Measurements from ENCODE around the gene SDHB. TPM values are rescaled to one million over a fixed set of nuclear protein-coding genes. Genes with fewer than 3 reads are reported as not detected.

Gene SDHB
- total RNA-seq, 2 donors from 2014 or later: 82.9 to 137 TPM

- H3K4me3 Mint-ChIP-seq: no peak overlapping the region
- peaks cover 65% of the 10 kb centered on the region for H3K36me3 Mint-ChIP-seq (ENCODE audit: low read depth)
- no peaks in the 10 kb centered on the region for H3K27me3 Mint-ChIP-seq
- no peak for ATAC-seq (replicated peaks)
- no peak overlapping the region for H3K27ac Mint-ChIP-seq
- H3K9me3 Mint-ChIP-seq: no peaks in the 10 kb centered on the region
- H3K4me1 Mint-ChIP-seq: peaks cover 5% of the 10 kb centered on the region
Measured at GRCh38 chr1:17045634-17046333, 8.0 kb downstream of the SDHB start.

DNA sequence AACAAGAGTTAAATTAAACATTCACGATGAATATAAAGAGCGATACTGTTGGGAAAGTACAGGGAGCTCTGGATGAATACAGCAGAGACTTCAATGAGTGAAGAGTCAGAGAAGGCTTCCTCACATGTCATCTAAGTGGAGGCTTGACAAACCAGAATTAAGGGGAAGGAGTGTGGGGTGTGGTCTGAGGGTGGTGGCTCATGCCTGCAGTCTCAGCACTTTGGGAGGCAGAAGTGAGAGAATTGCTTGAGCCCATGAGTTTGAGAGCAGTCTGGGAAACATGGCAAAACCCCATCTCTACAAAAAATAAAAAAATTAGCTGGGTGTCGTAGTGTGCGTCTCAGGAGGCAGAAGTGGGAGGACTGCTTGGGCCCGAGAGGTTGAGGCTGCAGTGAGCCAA lies 8.7 kb downstream of the SDHB start:
- Mint-ChIP-seq H3K4me3 (no peak overlapping the region), H3K4me1 (peaks cover 5% of the 10 kb centered on the region), H3K27me3 (no peaks in the 10 kb centered on the region), H3K36me3 (ENCODE audit: low read depth) (peaks cover 65% of the 10 kb centered on the region), H3K27ac (no peak overlapping the region), H3K9me3 (no peaks in the 10 kb centered on the region)
- ATAC-seq (replicated peaks): no peak

DNA sequence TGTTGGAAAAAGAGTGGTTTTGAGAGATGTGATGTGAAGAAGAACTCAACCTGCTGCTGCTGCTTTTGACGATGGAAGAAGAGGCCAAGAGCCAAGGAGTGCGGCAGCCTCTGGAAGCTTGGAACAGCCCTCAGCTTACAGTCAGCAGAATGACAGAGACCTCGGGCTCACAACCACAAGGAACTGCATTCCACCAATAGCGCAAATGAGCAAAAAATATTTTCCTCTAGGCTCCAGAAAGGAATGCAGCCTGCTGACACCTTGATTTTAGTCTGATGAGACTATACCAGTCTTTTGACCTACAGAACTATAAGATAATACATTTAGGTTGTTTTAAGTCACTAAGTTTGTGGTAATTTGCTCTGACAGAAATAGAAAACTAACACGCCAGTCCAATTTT lies 10.2 kb downstream of the SDHB start:
- H3K4me3 Mint-ChIP-seq: no peak overlapping the region
- peaks cover 74% of the 10 kb centered on the region for H3K36me3 Mint-ChIP-seq (ENCODE audit: low read depth)
- H3K27me3 Mint-ChIP-seq: no peaks in the 10 kb centered on the region
- H3K4me1 Mint-ChIP-seq: peaks cover 5% of the 10 kb centered on the region
- no peak for ATAC-seq (replicated peaks)
- H3K27ac Mint-ChIP-seq: no peak overlapping the region
- H3K9me3 Mint-ChIP-seq: no peaks in the 10 kb centered on the region

GRCh38 chr1:17040135-17040534 lies 13.7 kb downstream of the SDHB start:
- no peak for ATAC-seq (replicated peaks)
- Mint-ChIP-seq H3K36me3 (ENCODE audit: low read depth) (peaks cover 92% of the 10 kb centered on the region), H3K4me3 (no peak overlapping the region), H3K4me1 (peaks cover 5% of the 10 kb centered on the region), H3K27me3 (no peaks in the 10 kb centered on the region), H3K27ac (no peak overlapping the region), H3K9me3 (no peaks in the 10 kb centered on the region)

- Mint-ChIP-seq H3K36me3 (ENCODE audit: low read depth) (peaks cover 92% of the 10 kb centered on the region), H3K4me3 (no peak overlapping the region), H3K4me1 (peaks cover 5% of the 10 kb centered on the region), H3K27me3 (no peaks in the 10 kb centered on the region), H3K27ac (no peak overlapping the region), H3K9me3 (no peaks in the 10 kb centered on the region)
- ATAC-seq (replicated peaks): no peak
Measured at GRCh38 chr1:17039522-17039921, 14.3 kb downstream of the SDHB start.

DNA sequence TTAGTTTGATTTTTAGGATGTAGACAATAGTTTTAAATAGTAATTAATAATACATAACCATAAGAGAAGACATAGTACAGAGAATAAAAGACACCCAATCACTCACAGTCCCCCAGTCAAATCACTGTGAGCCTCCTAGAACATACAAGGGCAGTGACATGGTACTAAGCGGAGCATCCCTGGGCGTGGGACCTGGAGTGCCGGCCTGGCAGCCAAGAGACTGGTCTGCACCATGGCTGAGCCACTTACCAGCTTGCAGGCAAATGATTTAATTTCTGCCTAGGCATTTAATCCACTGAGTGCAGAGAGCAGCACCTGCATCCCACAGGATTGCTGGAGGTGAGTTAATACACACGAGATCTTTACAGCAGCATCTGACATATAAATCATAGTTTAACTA lies 20.4 kb downstream of the SDHB start:
- no peaks in the 10 kb centered on the region for H3K9me3 Mint-ChIP-seq
- H3K27me3 Mint-ChIP-seq: no peaks in the 10 kb centered on the region
- peaks cover 4% of the 10 kb centered on the region for H3K4me1 Mint-ChIP-seq
- H3K4me3 Mint-ChIP-seq: no peak overlapping the region
- ATAC-seq (replicated peaks): no peak
- H3K27ac Mint-ChIP-seq: no peak overlapping the region
- H3K36me3 Mint-ChIP-seq (ENCODE audit: low read depth): peaks cover 89% of the 10 kb centered on the region

- H3K4me1 Mint-ChIP-seq: no peaks in the 10 kb centered on the region
- no peaks in the 10 kb centered on the region for H3K27me3 Mint-ChIP-seq
- H3K9me3 Mint-ChIP-seq: no peaks in the 10 kb centered on the region
- H3K27ac Mint-ChIP-seq: no peak overlapping the region
- H3K36me3 Mint-ChIP-seq (ENCODE audit: low read depth): peaks cover 89% of the 10 kb centered on the region
- H3K4me3 Mint-ChIP-seq: no peak overlapping the region
- ATAC-seq (replicated peaks): no peak
Measured at GRCh38 chr1:17032741-17033140, 21.1 kb downstream of the SDHB start.

DNA sequence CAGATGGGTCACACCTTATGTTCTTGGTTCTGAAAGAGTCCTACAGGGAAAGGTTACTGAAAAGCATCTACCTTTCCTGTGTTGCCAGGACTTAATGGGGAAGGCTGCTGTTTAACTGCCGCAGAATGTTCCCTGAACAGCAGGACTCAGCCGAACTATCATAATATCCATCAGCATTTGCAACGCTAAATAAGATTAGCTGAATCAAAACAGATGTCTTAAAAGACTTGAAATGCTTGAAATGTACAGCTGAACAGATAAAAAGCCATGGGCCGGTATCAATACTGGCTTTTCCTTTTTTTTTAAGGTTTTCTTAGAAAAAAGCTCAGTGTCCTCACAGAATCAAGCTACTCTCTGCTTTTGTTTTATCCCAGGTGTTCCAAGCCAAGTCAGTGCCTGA lies 22.4 kb downstream of the SDHB start:
- H3K27ac Mint-ChIP-seq: no peak overlapping the region

DNA sequence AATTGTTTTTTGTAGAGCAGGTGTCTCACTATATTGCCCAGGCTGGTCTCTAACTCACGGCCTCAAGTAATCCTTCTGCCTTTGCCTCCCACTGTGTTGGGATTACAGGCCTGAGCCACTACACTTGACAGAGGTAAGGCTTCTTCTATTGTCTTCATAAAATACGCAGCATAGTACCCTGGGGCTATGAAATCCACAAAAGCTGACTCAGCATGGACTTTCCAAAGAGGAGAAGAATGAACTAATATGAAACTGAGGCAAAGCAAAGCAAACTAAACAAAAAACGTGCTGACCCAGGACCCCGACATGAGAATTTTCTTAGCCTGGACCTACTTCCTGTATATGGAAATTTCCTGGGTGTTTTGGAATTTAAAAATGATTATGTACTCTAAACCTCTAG lies 23.6 kb downstream of the SDHB start:
- Mint-ChIP-seq H3K4me1 (no peaks in the 10 kb centered on the region), H3K36me3 (ENCODE audit: low read depth) (peaks cover 92% of the 10 kb centered on the region), H3K9me3 (no peaks in the 10 kb centered on the region), H3K4me3 (no peak overlapping the region), H3K27me3 (no peaks in the 10 kb centered on the region), H3K27ac (no peak overlapping the region)
- ATAC-seq (replicated peaks): no peak

More for the DNA sequence above, 22.4 kb downstream of the SDHB start:
- H3K9me3 Mint-ChIP-seq: no peaks in the 10 kb centered on the region
- no peak overlapping the region for H3K4me3 Mint-ChIP-seq
- H3K36me3 Mint-ChIP-seq (ENCODE audit: low read depth): peaks cover 93% of the 10 kb centered on the region
- H3K27me3 Mint-ChIP-seq: no peaks in the 10 kb centered on the region
- H3K4me1 Mint-ChIP-seq: no peaks in the 10 kb centered on the region
- ATAC-seq (replicated peaks): no peak

DNA sequence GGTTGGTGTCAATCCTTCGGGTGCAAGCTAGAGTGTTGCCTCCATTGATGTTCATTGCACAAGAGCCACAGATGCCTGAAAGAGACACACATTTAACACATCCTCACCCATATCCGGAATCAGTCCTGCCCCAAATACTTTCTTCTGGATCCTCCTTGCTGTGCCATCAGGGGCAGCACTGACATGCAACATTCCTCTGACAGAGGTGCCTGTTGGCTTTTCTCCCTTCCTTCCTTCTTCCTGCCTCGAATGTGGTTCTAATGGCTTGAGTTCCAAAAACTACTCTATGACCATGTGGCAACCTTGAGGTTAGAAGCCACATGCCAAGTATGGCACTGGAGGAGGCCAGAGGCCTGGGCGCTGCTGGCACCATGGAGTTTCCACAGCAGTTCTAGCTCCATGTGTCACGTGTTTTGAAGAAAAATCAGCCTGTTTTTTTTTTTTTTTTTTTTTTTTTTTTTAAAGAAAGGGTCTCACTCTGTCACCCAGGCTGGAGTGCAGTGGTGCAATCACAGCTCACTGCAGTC lies 25.1 kb downstream of the SDHB start:
- no peak overlapping the region for H3K4me3 Mint-ChIP-seq
- no peak for ATAC-seq (replicated peaks)
- H3K27me3 Mint-ChIP-seq: no peaks in the 10 kb centered on the region
- no peaks in the 10 kb centered on the region for H3K9me3 Mint-ChIP-seq
- H3K36me3 Mint-ChIP-seq (ENCODE audit: low read depth): peaks cover 93% of the 10 kb centered on the region
- H3K4me1 Mint-ChIP-seq: no peaks in the 10 kb centered on the region
- no peak overlapping the region for H3K27ac Mint-ChIP-seq

GRCh38 chr1:17027900-17028299 lies 25.9 kb downstream of the SDHB start:
- ATAC-seq (replicated peaks): no peak
- Mint-ChIP-seq H3K27ac (no peak overlapping the region), H3K27me3 (no peaks in the 10 kb centered on the region), H3K4me1 (no peaks in the 10 kb centered on the region), H3K36me3 (ENCODE audit: low read depth) (peaks cover 93% of the 10 kb centered on the region), H3K9me3 (no peaks in the 10 kb centered on the region), H3K4me3 (no peak overlapping the region)

DNA sequence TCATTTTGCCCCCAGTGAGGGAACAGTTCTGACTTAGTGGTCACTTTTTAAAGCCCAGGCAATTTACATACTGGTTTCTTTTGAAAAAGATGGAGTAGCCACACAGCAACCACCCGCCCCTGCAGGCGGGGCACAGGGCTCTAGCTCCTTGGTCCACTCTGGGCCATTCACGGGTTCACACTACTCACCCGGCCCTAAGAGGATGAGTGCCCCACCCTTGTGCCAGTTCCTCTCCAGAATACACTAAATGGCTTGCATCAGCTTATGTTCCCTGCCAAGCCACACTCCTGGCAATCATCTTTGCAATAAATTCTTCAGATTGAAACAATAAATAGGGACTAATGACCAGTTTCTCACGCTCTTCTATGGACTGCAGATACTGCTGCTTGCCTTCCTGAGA lies 26.4 kb downstream of the SDHB start:
- ATAC-seq (replicated peaks): no peak
- H3K4me3 Mint-ChIP-seq: no peak overlapping the region
- H3K4me1 Mint-ChIP-seq: no peaks in the 10 kb centered on the region
- H3K36me3 Mint-ChIP-seq (ENCODE audit: low read depth): peaks cover 93% of the 10 kb centered on the region
- H3K27ac Mint-ChIP-seq: no peak overlapping the region
- no peaks in the 10 kb centered on the region for H3K27me3 Mint-ChIP-seq
- no peaks in the 10 kb centered on the region for H3K9me3 Mint-ChIP-seq

DNA sequence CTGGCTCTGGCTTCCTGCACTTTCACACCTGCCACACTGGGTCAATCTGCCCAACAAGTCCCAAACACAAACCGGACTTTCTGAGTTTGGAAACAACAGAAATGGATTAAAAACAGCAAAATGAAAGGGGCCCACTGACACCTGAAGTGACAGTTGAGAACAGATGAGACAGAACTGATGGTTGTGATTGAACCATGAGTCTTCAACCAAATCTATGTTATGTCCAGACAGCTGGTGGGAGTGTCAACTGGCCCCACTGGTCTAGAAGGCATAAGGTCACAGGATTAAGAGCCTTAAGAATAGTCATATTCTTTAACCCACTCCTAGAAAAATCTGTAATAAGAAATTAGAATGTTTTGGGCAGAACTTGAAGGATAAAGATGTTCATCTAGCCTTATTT lies 29.1 kb downstream of the SDHB start:
- ATAC-seq (replicated peaks): no peak
- Mint-ChIP-seq H3K27me3 (no peaks in the 10 kb centered on the region), H3K36me3 (ENCODE audit: low read depth) (peaks cover 96% of the 10 kb centered on the region), H3K27ac (no peak overlapping the region), H3K4me3 (no peak overlapping the region), H3K4me1 (no peaks in the 10 kb centered on the region), H3K9me3 (no peaks in the 10 kb centered on the region)

GRCh38 chr1:17023573-17023972 lies 30.3 kb downstream of the SDHB start:
- H3K27me3 Mint-ChIP-seq: no peaks in the 10 kb centered on the region
- no peak overlapping the region for H3K4me3 Mint-ChIP-seq
- peaks cover 8% of the 10 kb centered on the region for H3K4me1 Mint-ChIP-seq
- no peak for ATAC-seq (replicated peaks)
- no peaks in the 10 kb centered on the region for H3K9me3 Mint-ChIP-seq
- H3K36me3 Mint-ChIP-seq (ENCODE audit: low read depth): peaks cover 96% of the 10 kb centered on the region
- peak overlapping the region; percentile 65 for H3K27ac Mint-ChIP-seq

- H3K9me3 Mint-ChIP-seq: no peaks in the 10 kb centered on the region
- no peaks in the 10 kb centered on the region for H3K27me3 Mint-ChIP-seq
- H3K36me3 Mint-ChIP-seq (ENCODE audit: low read depth): peaks cover 96% of the 10 kb centered on the region
- peaks cover 8% of the 10 kb centered on the region for H3K4me1 Mint-ChIP-seq
- H3K4me3 Mint-ChIP-seq: no peak overlapping the region
- no peak for ATAC-seq (replicated peaks)
- H3K27ac Mint-ChIP-seq: peak overlapping the region; percentile 65
Measured at GRCh38 chr1:17023102-17023501, 30.7 kb downstream of the SDHB start.
